Femur (tissue), 1 donor: ENCODE results near the gene PIK3R2.

ENCODE experiments used
- DNase-seq: peaks from one replicate; pipeline ENCODE4 v3.0.0-alpha.2; 2017

The PIK3R2 gene

DNA sequence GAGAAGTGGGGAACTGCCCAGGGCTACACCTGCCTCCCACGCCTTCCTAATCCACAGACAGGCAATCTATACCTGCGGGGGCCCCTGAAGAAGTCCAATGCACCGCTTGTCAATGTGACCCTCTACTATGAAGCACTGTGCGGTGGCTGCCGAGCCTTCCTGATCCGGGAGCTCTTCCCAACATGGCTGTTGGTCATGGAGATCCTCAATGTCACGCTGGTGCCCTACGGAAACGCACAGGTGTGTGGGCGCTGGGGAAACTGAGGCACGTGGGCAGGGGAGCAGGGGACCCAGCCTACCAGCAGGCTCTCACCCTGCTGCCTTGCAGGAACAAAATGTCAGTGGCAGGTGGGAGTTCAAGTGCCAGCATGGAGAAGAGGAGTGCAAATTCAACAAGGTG is 22.0 kb downstream of the PIK3R2 start:
- DNase-seq = no peak

DNA sequence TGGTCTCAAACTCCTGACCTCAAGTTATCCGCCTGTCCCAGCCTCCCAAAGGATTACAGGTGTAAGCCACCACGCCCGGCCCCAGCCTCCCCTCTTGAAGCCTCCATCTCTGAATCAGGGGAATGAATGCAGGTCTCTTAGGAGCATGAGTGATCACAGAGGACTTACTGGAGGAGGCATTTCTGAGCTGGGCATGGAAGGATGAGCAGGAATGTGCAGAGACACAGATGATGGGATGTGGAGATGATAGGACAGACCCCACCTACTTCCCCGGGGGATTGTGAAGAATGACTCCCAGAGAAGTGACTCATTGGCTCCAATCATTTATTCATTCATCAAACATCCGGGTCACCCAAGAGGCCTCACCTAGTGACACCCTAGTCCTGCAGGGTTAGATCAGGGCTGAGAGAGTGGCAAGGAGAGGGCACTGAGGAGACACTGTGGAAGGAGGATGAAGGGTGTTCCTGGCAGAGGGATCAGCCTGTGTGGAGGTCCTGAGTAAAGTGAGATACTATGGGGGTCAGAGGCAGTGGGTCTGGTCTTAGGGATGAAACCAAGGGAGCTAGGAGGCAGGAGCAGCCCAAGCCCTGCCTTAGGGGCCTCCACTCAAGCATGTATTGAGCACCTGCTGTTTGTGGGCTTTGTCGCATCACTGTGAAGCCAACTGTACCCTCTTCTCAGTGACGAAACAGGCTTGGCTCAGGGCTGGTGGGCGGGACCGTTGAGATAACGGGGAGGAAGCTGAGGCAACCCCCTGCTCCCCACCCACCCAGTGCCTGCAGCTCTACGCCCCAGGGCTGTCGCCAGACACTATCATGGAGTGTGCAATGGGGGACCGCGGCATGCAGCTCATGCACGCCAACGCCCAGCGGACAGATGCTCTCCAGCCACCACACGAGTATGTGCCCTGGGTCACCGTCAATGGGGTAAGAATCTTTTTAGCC is 23.7 kb downstream of the PIK3R2 start:
- DNase-seq = no peak

DNA sequence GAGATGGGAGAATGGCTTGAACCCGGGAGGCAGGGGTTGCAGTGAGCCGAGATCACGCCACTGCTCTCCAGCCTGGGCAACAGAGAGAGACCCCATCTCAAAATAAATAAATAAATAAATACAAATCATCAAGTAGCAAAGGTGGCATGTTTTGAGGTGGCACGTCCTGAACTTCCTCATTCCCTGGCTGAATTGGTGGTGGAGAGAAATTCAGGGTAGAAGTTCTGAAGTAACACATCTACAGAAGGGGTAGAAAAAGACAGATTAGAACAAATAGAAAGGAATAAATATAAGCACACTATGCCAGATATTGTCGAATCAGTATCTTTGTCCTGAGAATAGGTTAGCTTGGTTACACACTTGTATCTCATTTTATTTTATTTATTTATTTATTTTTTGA is 27.0 kb downstream of the PIK3R2 start:
- DNase-seq = no peak

DNA sequence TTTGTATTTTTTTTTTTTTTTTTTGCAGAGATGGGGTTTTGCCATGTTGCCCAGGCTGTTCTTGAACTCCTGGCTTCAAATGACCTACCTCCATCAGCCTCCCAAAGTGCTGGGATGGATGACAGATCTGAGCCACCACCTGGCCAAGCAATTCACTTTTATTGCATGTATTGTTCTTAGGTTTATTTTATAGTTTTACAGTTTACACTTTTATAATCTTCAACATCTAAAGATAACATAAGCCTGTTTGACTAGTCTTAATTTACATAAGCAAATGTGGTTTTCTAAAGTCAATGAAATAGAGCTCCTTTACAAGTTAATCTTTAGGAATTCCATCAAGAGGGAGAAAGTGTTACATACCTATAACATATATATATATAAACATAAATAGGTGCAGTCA is 30.6 kb downstream of the PIK3R2 start:
- DNase-seq = no peak

DNA sequence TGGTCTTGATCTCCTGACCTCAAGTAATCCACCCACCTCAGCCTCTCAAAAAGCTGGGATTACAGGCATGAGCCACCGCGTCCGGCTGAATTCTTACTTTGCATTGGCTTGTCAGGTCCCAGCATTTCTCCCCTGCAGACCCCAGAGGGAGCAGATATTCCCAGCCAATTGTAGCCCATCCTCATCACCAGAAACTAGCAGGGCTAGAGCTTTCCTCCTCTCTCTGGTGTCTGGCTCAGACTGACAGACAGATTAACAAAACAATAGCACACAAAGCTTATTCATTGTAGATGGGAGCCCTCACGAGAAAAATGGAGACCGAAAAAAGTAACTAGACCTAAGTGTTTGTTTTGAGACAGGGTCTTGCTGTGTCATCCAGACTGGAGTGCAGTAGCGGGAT is 32.6 kb downstream of the PIK3R2 start:
- DNase-seq = no peak

DNA sequence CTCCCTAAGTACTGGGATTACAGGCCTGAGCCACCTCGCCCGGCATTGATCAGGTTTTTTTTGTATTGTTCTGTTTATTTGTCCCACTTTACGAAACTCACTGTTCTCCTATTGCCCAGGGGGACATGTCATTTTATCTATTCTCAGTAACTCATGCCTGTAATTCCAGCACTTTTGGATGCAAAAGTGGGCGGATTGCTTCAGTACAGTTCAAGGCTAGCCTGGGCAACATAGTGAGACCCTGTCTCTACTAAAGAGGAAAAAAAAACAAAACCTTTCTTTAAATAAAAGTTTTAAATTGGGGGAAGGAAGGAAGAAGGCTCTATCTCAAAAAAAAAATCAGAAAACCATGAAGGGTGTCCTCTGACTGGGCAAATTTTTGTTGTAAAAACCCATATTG is 37.3 kb downstream of the PIK3R2 start:
- DNase-seq = no peak

DNA sequence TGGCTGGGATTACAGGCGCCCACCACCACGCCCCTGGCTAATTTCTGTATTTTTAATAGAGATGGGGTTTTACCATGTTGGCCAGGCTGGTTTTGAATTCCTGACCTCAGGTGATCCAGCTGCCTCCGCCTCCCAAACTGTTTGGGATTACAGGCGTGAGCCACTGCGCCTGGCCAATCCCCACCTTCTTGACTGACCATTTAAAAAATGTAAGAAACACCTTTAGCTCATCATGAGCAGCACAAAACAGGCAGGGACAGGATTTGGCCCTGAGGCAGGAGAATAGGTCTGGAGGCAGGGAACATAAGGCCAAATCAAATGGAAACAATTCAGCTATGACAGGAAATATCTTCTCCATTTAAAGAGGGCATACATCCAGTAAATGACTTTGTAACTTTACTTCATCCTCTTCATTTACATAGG is 38.7 kb downstream of the PIK3R2 start:
- DNase-seq = no peak

DNA sequence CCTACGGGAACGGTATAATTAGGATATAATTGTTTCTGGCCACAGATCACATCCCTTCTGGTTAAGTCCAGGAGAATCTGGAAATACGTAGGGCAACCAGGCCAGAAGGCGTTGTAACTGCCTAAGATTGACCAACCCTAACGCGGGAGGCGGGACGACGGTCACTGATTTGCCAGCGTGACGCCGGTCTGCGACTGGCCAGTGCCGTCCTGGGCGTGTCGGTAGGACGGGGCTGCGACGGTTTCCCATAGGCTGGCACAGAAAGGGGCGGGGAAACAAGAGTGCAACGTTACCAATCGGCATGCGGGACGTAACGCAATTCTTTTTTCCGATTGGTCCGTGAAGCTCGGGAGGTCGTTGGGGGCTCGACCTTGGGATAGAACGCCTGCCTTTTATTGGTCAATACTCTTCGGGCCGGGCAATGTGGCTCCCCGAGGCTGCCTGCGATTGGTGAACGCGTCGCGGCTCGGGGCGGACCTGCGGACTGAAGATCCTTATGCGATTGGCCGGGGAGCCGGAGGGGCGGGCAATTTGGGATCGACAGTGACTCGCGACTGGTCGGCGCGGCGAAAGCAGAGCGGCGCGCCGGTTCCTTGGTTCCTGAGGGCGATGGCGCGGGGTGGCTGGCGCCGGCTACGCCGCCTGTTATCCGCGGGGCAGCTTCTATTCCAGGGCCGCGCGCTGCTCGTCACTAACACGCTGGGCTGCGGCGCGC is 39.9 kb downstream of the PIK3R2 start, which contains the start of gene MPV17L2:
MPV17L2 (plus strand) TSS at position 546 of the 715 bp plus-strand sequence; CDS start at position 610, 64 bp downstream.
- DNase-seq = peak; percentile 100

DNA sequence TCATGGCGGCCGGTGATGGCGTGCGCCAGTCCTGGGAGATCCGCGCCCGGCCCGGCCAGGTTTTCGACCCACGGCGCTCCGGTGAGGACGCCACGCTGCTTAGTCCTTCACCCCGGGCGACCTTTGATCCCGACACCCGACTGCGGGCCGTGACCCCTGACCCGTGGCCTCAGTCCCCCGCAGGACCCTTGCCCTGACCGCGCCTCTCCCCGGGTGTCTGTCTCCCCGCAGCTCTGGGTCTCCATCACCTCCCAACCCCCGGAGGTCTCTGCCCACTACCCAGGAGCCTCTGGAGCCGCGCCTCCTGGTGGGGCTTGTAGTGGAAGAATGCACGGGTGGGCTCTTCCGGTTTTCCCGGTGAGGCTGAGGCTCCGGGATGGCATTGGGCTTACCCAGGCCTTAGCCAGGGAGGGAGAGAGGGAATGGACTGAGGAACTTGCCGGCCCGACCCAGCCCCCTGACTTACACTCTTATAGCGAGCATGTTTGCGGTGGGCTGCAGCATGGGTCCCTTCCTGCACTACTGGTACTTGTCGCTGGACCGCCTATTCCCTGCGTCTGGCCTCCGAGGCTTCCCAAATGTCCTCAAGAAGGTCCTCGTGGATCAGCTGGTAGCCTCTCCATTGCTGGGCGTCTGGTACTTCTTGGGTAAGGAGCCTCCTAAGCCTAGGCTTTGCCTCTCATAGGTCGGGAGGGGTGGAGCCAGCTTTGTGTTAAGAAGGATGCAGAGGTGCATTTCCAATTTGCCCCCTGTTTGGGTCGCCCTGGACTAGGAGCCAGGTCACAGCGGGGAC is 40.6 kb downstream of the PIK3R2 start:
- no peak for DNase-seq

DNA sequence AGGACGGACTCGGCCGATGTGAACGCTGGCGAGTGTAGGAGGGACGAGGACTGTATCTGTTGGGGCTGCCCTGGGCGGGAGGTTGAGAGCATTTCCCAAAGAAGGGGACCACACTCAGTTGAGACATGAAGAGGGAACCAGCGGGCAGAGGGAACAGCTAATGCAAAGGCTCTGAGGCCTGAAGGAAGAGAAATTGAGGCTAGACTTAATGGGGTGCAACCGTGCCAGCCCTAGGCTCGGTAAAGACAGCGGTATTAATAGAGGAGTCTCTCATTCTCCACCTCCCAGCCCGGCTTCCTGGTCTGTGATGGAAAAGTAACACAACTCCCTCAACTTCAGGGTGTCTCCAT is 41.2 kb downstream of the PIK3R2 start:
- no peak for DNase-seq

DNA sequence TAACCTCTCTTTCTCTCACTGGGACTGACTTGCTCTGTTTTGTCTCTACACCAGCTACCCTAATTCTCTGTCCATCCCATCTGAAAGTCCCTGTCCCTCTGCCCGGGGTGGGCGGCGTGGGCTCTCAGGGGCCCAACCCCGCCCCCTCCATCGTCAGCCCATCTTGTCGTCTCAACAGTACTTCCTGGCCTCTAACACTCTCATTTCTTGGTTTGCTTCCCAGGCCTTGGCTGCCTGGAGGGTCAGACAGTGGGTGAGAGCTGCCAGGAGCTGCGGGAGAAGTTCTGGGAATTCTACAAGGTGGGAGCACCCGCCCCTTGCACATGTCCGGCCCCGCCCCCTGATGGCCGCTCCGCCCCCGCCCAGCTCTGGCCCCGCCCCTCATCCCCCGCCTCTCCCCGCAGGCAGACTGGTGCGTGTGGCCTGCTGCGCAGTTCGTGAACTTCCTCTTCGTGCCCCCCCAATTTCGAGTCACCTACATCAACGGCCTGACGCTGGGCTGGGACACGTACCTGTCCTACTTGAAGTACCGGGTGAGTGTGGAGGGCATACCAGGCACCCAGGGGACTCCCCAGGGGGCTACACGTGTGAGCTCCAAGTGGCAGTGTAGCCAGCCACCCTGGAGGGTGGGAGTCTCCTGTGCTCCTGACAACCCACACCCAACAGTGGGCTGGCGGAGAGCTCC is 41.7 kb downstream of the PIK3R2 start:
- peak; percentile 51 for DNase-seq

DNA sequence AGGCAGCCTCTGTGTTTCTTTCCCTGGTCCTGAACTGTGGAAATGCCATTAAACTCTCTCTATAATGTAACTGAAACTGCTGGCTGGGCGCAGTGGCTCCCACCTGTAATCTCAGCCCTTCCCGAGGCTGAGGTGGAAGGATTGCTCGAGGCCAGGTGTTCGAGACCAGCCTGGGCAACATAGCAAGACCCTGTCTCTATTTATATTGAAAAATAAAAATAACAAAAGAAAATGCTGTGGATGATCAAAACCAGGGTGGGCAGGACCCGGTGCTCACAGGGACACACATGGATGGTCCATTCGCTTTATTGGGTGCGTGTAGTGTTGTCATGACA is 43.5 kb downstream of the PIK3R2 start:
- no peak for DNase-seq

DNA sequence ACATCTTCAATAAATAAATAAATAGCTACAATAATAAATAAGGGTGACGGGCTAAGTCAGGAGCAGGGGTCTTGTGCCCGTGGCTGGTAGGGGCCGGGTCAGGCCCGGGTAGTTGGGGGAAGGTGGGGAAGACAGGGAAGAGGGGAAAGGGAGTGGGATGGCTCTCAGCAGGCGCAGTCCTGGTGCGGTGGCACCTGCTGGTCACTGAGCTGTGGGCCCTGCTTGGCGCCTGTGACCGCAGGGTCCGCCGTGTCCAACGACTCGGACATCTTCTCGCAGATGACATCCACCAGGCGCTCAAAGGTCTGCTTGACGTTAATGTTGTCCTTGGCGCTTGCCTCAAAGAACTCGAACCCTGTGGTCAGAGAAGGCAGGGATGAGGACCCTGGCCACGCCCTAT is 44.3 kb downstream of the PIK3R2 start:
- no peak for DNase-seq

DNA sequence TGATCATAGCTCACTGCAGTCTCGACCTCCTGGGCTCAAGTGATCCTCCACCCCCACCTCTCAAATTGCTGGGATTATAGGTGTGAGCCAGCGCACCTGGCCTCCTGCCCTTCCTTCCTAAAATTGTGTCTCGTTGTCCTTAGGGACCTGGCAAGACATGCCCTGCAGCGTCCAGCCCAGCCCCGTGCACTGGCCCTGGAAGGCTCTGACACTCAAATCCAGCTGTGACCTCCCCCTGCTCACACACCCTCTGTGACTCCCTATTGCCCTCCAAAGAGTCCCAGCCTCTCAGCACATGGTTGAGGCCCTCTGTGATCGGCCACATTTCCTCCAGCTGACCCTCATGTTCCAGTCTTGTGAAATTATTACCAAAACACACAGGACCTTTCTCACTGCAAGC is 45.0 kb downstream of the PIK3R2 start:
- DNase-seq = no peak

DNA sequence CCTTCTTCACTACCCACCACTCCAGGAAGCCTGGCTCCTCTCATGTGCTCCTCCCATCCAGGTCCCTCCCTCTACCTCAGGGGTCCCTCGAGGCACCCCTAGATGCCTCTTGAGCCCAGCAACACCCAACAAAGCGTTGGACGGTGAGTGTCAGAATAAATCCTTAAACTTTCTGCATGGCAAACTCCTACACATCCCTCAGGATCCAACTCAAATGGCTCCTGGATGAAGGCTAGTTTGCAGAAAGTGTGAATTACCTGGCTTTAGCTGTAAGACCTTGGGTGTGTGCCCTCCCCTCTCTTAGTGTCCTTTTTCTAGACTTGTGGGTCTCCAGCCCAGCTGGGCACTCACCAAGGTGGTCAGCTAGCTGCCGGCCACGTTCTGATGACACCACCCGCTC is 45.4 kb downstream of the PIK3R2 start:
- DNase-seq = no peak

DNA sequence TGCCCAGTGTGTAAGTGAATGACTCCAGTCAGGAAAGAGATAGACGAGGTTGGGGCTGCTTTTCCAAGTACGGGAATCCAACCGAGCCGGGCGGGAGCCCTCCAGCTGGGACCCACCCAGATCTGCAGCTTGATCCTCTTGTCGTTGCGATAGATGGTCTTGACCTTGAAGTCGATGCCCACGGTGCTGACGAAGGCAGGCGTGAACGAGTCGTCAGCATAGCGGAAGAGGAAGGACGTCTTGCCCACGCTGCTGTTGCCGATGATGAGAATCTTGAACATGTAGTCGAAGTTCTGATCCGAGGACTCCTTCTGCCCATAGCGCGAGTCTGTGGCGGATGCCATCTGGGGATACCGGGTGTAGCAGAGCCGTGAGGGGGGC is 49.4 kb downstream of the PIK3R2 start:
- no peak for DNase-seq

DNA sequence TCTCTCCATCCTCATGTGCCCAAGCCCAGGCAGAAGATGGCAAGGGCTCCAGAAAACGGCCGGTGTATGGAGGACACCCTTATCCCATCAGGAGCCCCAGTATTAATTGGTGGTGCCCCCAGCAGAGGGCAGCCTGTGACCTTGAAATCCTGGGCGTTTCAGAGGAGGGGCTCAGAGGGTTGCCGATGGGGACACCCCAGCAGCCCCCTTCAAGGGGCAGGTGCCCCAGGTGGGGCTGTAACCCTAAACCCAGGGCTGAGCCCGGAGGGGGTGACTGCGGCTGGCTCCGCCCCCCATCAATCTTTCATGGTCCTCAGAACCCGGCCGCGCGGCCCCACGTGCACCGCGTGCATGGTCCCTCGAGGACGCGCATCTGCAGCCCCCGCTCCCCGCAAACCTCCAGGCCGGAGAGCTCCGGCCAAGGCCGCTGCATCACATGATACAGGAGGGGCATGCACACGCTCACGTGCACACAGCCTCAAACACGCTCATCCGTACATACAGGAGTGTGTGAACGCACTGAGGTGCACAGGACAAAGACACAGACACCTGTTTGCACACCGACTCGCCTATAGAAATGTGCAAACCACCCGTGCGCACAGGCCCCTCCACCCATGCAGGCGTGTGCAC is 49.9 kb downstream of the PIK3R2 start:
- DNase-seq = peak; percentile 46

DNA sequence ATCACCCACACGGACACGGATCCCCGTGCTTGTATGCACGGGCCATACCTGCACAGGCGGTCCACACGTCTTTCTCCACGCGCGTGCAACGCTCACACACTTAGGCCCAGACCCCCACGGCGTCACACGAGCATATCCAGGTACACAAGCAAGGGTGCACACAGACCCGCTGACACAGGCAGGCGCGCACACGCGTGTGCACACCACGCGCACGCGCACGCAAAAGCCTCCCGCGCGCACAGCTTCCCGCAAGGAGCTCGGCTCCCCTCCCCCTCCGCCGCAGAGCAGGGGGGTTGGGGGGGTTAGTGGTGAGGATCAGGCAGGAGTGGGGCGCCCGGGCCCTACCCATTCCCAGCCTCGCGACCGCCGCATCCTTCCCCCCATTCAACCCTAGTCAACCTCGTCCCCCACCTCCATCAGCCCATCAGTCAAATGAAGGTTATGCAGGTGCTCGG is 50.5 kb downstream of the PIK3R2 start:
- DNase-seq = no peak

DNA sequence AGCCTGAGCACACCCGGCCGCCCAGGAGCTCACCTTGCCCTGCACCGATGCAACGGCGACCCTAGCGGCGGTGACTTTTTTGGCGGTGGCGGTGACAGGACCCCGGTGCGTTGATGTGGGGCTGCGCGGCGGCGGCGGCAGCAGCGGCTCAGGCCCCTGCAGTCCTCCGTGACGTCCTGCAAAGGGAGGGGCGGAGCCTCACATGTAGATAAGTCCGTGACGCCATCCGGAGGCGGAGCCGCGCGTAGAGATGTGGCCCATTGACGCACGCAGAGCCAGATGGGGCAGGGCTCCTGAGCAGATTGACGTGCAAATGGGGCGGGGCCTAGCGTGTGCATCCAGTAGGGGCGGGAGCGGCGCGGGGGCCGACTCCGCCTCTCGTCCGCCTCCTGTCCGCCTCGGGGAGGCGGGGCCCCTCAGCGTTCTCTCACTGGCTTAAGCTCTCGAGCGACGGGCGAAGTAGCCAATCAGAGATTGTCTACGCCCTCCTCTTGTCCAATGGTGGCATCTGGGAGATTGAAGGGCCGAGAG is 51.0 kb downstream of the PIK3R2 start, which contains the start of gene RAB3A:
RAB3A (minus strand) TSS at position 180 of the 531 bp plus-strand sequence. CDS start 1,302 bp downstream, outside the sequence.
- peak; percentile 100 for DNase-seq

DNA sequence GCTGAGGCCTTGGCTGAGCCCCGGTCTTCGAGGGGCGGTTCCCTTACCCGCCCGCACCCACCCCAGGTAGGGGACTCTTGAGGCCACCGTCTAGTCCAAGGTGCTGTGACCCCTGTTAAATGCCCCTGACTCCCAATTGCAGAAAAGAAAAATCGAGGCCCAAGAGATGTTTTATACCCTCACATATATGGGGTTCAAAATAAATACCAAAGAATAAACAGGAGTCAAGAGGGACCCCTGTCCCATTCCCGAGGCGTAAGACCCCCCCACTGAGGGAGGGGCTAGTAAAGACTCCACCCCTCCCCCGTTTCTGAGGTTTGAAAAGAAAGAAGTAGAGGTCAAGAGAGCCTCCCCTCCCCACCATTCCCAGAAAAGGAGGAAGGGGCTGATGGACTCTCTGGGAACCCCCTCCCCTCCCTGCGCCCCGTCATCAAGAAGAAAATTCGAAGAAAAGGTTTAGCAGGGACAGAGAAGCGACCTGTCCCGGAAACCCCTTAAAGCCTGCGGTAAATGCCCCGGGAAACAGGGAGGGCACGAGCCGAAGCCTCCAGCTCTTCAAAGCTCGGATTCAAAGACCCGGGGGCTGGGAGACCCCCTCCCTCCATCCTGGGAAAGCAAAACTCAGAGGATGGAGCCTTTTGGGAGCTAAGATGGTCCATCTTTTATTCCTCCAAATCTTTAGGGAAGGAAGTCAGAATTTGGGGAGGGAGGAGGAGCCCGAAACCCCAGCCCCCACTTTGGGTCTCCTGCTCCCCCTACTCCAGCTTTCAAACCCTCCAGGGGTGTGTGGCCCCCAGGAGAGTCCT is 51.6 kb downstream of the PIK3R2 start:
- peak; percentile 84 for DNase-seq
